Upper lobe of left lung (tissue), 6 donors: ENCODE results near the gene ARMC6. TPM values are rescaled to one million over a fixed set of nuclear protein-coding genes. Genes with fewer than 3 reads are reported as not detected.

Source experiments
- ATAC-seq, 2 donors: fragments of 200-7000 bp; cut with Tn5 transposase; one replicate each; pipeline ENCODE4 v1.9.1; 2022; ENCODE audit warnings: mild to moderate bottlenecking in 2 of 2, moderate library complexity in 2 of 2; ENCODE audit not compliant: low FRiP score in 2 of 2
- DNase-seq, 2 donors: peaks; one replicate each; pipeline ENCODE4 v3.0.0-alpha.2; 2019 to 2020
- H3K27ac ChIP-seq, 4 donors: fragments of 200-600 bp; sonication (generic); one replicate each; pipeline ENCODE4 v1.5.1; 2016 to 2019
- H3K27me3 ChIP-seq, 4 donors: fragments of 200-600 bp; sonication (generic); one replicate each; pipeline ENCODE4 v1.5.1; 2017 to 2019
- H3K36me3 ChIP-seq, 4 donors: fragments of 200-600 bp; sonication (generic); one replicate each; pipeline ENCODE4 v1.5.1; 2016 to 2019
- H3K4me1 ChIP-seq, 4 donors: fragments of 200-600 bp; sonication (generic); one replicate each; pipeline ENCODE4 v1.5.1; 2018 to 2019
- H3K4me3 ChIP-seq, 4 donors: fragments of 200-600 bp; sonication (generic); one replicate each; pipeline ENCODE4 v1.5.1; 2017 to 2019; ENCODE audit warnings: mild to moderate bottlenecking in 2 of 4, moderate library complexity in 1 of 4
- H3K9me3 ChIP-seq, 4 donors: fragments of 200-600 bp; sonication (generic); one replicate each; pipeline ENCODE4 v1.5.1; 2018 to 2019
- CTCF ChIP-seq, 6 experiments: fragments of 450-650 bp in 4 of 6; fragments of 200-600 bp in 2 of 6; sonication (generic) in 2 of 6; IDR thresholded peaks; one replicate each; pipeline ENCODE4 v1.5.1; 2016 to 2019; ENCODE audit warnings: antibody characterized with exemption in 6 of 6
- EP300 ChIP-seq, 4 donors: sonication (generic); formaldehyde crosslinking; IDR thresholded peaks; one replicate each; pipeline ENCODE4 v1.5.1; 2017; ENCODE audit warnings: antibody characterized with exemption in 4 of 4, control low read depth in 2 of 4
- POLR2A ChIP-seq, 4 donors: fragments of 450-650 bp; IDR thresholded peaks; one replicate each; pipeline ENCODE4 v1.5.1; 2016 to 2017; ENCODE audit warnings: antibody characterized with exemption in 4 of 4, mild to moderate bottlenecking in 2 of 4
- POLR2AphosphoS5 ChIP-seq, 2 donors: sonication (generic); formaldehyde crosslinking; IDR thresholded peaks; one replicate each; pipeline ENCODE4 v1.5.1; 2017; ENCODE audit warnings: antibody characterized with exemption in 2 of 2
- WGBS, 2 donors: methylation state at CpG; one replicate each; pipeline ENCODE4 v1.1.5; 2017 to 2018; 5-methylcytosine and 5-hydroxymethylcytosine counted together
- total RNA-seq, 6 donors: library from RNA; depleted of rRNA in 4 of 6; stranded (reverse); fragments of >200 nt in 4 of 6; gene quantifications; one replicate each; pipeline versions ENCODE4 v1.1.0 to v1.2.1, GENCODE V29; 2016 to 2021
- donor health status: DM: no; HTN: no; CAD: no; lungs with moderate emphysema.
- donor health status: DM: no; HTN: yes; CAD: no; lungs with severe emphysema.

ARMC6 gene
- total RNA-seq, 6 donors from 2014 or later, result 14.1 to 46.5 (median 26.8) TPM

GRCh38 chr19:19094513-19094912, 61.1 kb downstream of the ARMC6 start:
- no peaks in the 10 kb centered on the region for H3K9me3 ChIP-seq
- DNase-seq (no peak), ATAC-seq (no peak)
- no peak overlapping the region for H3K27ac ChIP-seq
- H3K36me3 ChIP-seq, result peaks cover 0 to 19% (median 6%) of the 10 kb centered on the region in 4 donors
- no peak for TF ChIP-seq EP300 (IDR thresholded peaks at IDR 0.05)
- no peak for TF ChIP-seq POLR2A (IDR thresholded peaks at IDR 0.05)
- TF ChIP-seq CTCF (IDR thresholded peaks at IDR 0.05), result no peak
- no peak for TF ChIP-seq POLR2AphosphoS5 (IDR thresholded peaks at IDR 0.05)
- no peaks in the 10 kb centered on the region for H3K27me3 ChIP-seq
- H3K4me1 ChIP-seq, result no peaks in the 10 kb centered on the region
- H3K4me3 ChIP-seq, result no peak overlapping the region
- 89 to 94% methylated on average over 7 of the region's 7 CpGs for WGBS, 2 donors

- H3K36me3 ChIP-seq, result peaks cover 0 to 22% (median 10%) of the 10 kb centered on the region in 4 donors
- 85 to 86% methylated on average over 11 of the region's 11 CpGs for WGBS, 2 donors
- no peak overlapping the region for H3K27ac ChIP-seq
- no peak for DNase-seq
- H3K9me3 ChIP-seq, result no peaks in the 10 kb centered on the region
- ATAC-seq, result no peak
- no peak overlapping the region for H3K4me3 ChIP-seq
- TF ChIP-seq CTCF (IDR thresholded peaks at IDR 0.05) (no peak), EP300 (IDR thresholded peaks at IDR 0.05) (no peak), POLR2A (IDR thresholded peaks at IDR 0.05) (no peak), POLR2AphosphoS5 (IDR thresholded peaks at IDR 0.05) (no peak)
- H3K27me3 ChIP-seq, result no peaks in the 10 kb centered on the region
- H3K4me1 ChIP-seq, result no peaks in the 10 kb centered on the region
These were observed 62.3 kb downstream of the ARMC6 start for GRCh38 chr19:19095691-19096090.

GRCh38 chr19:19096641-19097627, 63.5 kb downstream of the ARMC6 start:
- no peak for TF ChIP-seq POLR2AphosphoS5 (IDR thresholded peaks at IDR 0.05)
- no peak for TF ChIP-seq EP300 (IDR thresholded peaks at IDR 0.05)
- TF ChIP-seq POLR2A (IDR thresholded peaks at IDR 0.05), result no peak
- no peak for TF ChIP-seq CTCF (IDR thresholded peaks at IDR 0.05)
- Histone ChIP-seq H3K9me3 (no peaks in the 10 kb centered on the region), H3K27ac (no peak overlapping the region), H3K4me1 (no peaks in the 10 kb centered on the region), H3K36me3 (peaks cover 0 to 27% (median 11%) of the 10 kb centered on the region in 4 donors), H3K4me3 (no peak overlapping the region), H3K27me3 (no peaks in the 10 kb centered on the region)
- ATAC-seq (no peak), DNase-seq (no peak)
- WGBS, 2 donors, result 92 to 95% methylated on average over 14 to 21 of the region's 24 CpGs

- DNase-seq (no peak), ATAC-seq (no peak)
- Histone ChIP-seq H3K27me3 (no peaks in the 10 kb centered on the region), H3K9me3 (no peaks in the 10 kb centered on the region), H3K4me3 (no peak overlapping the region), H3K27ac (no peak overlapping the region), H3K36me3 (peaks cover 0 to 27% (median 11%) of the 10 kb centered on the region in 4 donors), H3K4me1 (no peaks in the 10 kb centered on the region)
- TF ChIP-seq EP300 (IDR thresholded peaks at IDR 0.05), result no peak
- TF ChIP-seq POLR2A (IDR thresholded peaks at IDR 0.05), result no peak
- no peak for TF ChIP-seq POLR2AphosphoS5 (IDR thresholded peaks at IDR 0.05)
- no peak for TF ChIP-seq CTCF (IDR thresholded peaks at IDR 0.05)
- 87 to 93% methylated on average over 8 to 9 of the region's 9 CpGs for WGBS, 2 donors
These were observed 64.8 kb downstream of the ARMC6 start for GRCh38 chr19:19098084-19098702.
